Activated effector memory CD4-positive, alpha-beta T cell treated with Interleukin-2 at 50 U/mL for 16 hours (primary cell): ENCODE data around the gene TM4SF1.
"Not testable (repeated sequence)": the region's sequence is repeated elsewhere in the genome, so short reads cannot be mapped to it uniquely, and the experiment has no call there.

Experiments
- DNase-seq: peaks from one replicate; pipeline ENCODE4 v3.0.0-alpha.2; 2020

TM4SF1 gene

GRCh38 chr3:149339931-149340309 is 37.5 kb downstream of the TM4SF1 start:
- DNase-seq: no peak

GRCh38 chr3:149337486-149337885 is 40.0 kb downstream of the TM4SF1 start:
- DNase-seq: not testable (repeated sequence)

- no peak for DNase-seq
Measured at GRCh38 chr3:149336925-149337324, 40.5 kb downstream of the TM4SF1 start.

GRCh38 chr3:149333176-149333859 is 44.1 kb downstream of the TM4SF1 start, which contains the start of gene TM4SF18:
Gene TM4SF18 (minus strand): TSS chr3:149333636. CDS start chr3:149333382, 254 bp downstream.
- no peak for DNase-seq

- no peak for DNase-seq
Measured at GRCh38 chr3:149332771-149333170, 44.7 kb downstream of the TM4SF1 start.

- DNase-seq: no peak
Measured at GRCh38 chr3:149332227-149332765, 45.2 kb downstream of the TM4SF1 start.

GRCh38 chr3:149331396-149331795 is 46.1 kb downstream of the TM4SF1 start:
- DNase-seq: no peak

- no peak for DNase-seq
Measured at GRCh38 chr3:149330609-149331331, 46.7 kb downstream of the TM4SF1 start.

GRCh38 chr3:149327156-149327555 is 50.3 kb downstream of the TM4SF1 start:
- no peak for DNase-seq

- DNase-seq: no peak
Measured at GRCh38 chr3:149325581-149325980, 51.9 kb downstream of the TM4SF1 start.

- DNase-seq: no peak
Measured at GRCh38 chr3:149324332-149324731, 53.1 kb downstream of the TM4SF1 start.

GRCh38 chr3:149321640-149322039 is 55.8 kb downstream of the TM4SF1 start:
- DNase-seq: no peak

GRCh38 chr3:149321136-149321535 is 56.3 kb downstream of the TM4SF1 start:
- no peak for DNase-seq

GRCh38 chr3:149319750-149320149 is 57.7 kb downstream of the TM4SF1 start:
- no peak for DNase-seq
